GM23248 (cell line): Measurements from ENCODE around the gene MUCL3. TPM values are rescaled to one million over a fixed set of nuclear protein-coding genes. Genes with fewer than 3 reads are reported as not detected.

Source experiments
- DNase-seq: peaks from one replicate; pipeline ENCODE4 v3.0.0-alpha.2; 2015
- H2AFZ ChIP-seq: fragments of 200-600 bp; sonication (generic); 2 replicates; pipeline ENCODE4 v1.6.1; 2016; ENCODE audit warnings: antibody characterized with exemption
- H3F3A ChIP-seq: fragments of 200-600 bp; sonication (generic); 2 replicates; pipeline ENCODE4 v1.6.1; 2016; ENCODE audit warnings: mild to moderate bottlenecking, antibody characterized with exemption, mixed run types; ENCODE audit not compliant: insufficient read depth
- H3K27ac ChIP-seq: fragments of 200-600 bp; sonication (generic); 2 replicates; pipeline ENCODE4 v1.5.1; 2016; ENCODE audit warnings: mild to moderate bottlenecking
- H3K27me3 ChIP-seq: fragments of 200-600 bp; sonication (generic); replicated peaks from 2 replicates; pipeline ENCODE4 v1.6.1; 2016; ENCODE audit warnings: mild to moderate bottlenecking; ENCODE audit not compliant: insufficient read depth
- H3K36me3 ChIP-seq: fragments of 200-600 bp; sonication (generic); 2 replicates; pipeline ENCODE4 v1.6.1; 2016; ENCODE audit warnings: low read depth, mild to moderate bottlenecking
- H3K4me1 ChIP-seq: fragments of 200-600 bp; sonication (generic); 2 replicates; pipeline ENCODE4 v1.6.1; 2016; ENCODE audit warnings: mild to moderate bottlenecking; ENCODE audit not compliant: insufficient read depth
- H3K4me2 ChIP-seq: fragments of 200-600 bp; sonication (generic); one replicate; pipeline ENCODE4 v1.6.1; 2016; ENCODE audit warnings: mild to moderate bottlenecking; ENCODE audit not compliant: unreplicated experiment
- H3K4me3 ChIP-seq: fragments of 200-600 bp; sonication (generic); 2 replicates; pipeline ENCODE4 v1.5.1; 2016; ENCODE audit warnings: mild to moderate bottlenecking
- H3K79me2 ChIP-seq: fragments of 200-600 bp; sonication (generic); 2 replicates; pipeline ENCODE4 v1.6.1; 2016; ENCODE audit warnings: mild to moderate bottlenecking; ENCODE audit not compliant: insufficient read depth
- H3K9ac ChIP-seq: fragments of 200-600 bp; sonication (generic); 2 replicates; pipeline ENCODE4 v1.6.1; 2016; ENCODE audit warnings: mild to moderate bottlenecking
- H3K9me2 ChIP-seq: fragments of 200-600 bp; sonication (generic); 2 replicates; pipeline ENCODE4 v1.6.1; 2016; ENCODE audit warnings: mixed run types, mild to moderate bottlenecking, moderate library complexity; ENCODE audit not compliant: insufficient read depth
- H3K9me3 ChIP-seq: fragments of 200-600 bp; sonication (generic); one replicate; pipeline ENCODE4 v1.6.1; 2017; ENCODE audit warnings: low read depth
- H4K20me1 ChIP-seq: fragments of 200-600 bp; sonication (generic); 2 replicates; pipeline ENCODE4 v1.6.0; 2016; ENCODE audit not compliant: insufficient read depth
- EZH2 ChIP-seq: fragments of 200-600 bp; sonication (generic); IDR thresholded peaks from 2 replicates; pipeline ENCODE4 v1.6.1; 2018; ENCODE audit warnings: antibody characterized with exemption, mild to moderate bottlenecking; ENCODE audit not compliant: insufficient read depth, poor library complexity, severe bottlenecking
- EZH2phosphoT487 ChIP-seq: fragments of 200-600 bp; sonication (generic); IDR thresholded peaks from 2 replicates; pipeline ENCODE4 v1.6.1; 2018; ENCODE audit warnings: antibody characterized with exemption, moderate library complexity, mild to moderate bottlenecking, low read depth; ENCODE audit not compliant: insufficient read depth
- WGBS, 2 experiments: methylation state at CpG; one replicate each; pipeline ENCODE4 v1.1.6; 2015 to 2017; ENCODE audit warnings: low lambda C conversion rate in 2 of 2, low coverage in 1 of 2; ENCODE audit errors: missing lambda C conversion rate in 2 of 2; 5-methylcytosine and 5-hydroxymethylcytosine counted together
- in situ Hi-C: fragments of 300-500 bp; cut with MboI; formaldehyde crosslinking; loops from 2 replicates; pipeline ENCODE4 v1.15.0; 2020
- polyA plus RNA-seq: library from polyadenylated mRNA; unstranded; fragments of >200 nt; fragmentation: Nextera tagmentation; extraction: Ambion mirVana; gene quantifications from 2 replicates; pipeline ENCODE4 v1.2.1, GENCODE V29; 2016
- total RNA-seq: library from RNA; depleted of rRNA; stranded (reverse); fragments of >200 nt; shearing (Covaris generic); gene quantifications from 2 replicates; pipeline ENCODE4 v1.2.3, GENCODE V29; 2014

MUCL3 gene
- total and polyA plus RNA-seq, 2 experiments from 2014 or later = not detected

GRCh38 chr6:30979690-30980089 is 38.9 kb downstream of the MUCL3 start:
- in situ Hi-C loops = no loop called here
- WGBS, 2 experiments = 30 to 31% methylated on average over 4 of the region's 4 CpGs
- no peaks in the 10 kb centered on the region for H4K20me1 ChIP-seq
- no peaks in the 10 kb centered on the region for H3K9me2 ChIP-seq
- H3F3A ChIP-seq = peaks cover 4% of the 10 kb centered on the region; the same call in 1 of the 2 replicates
- H2AFZ ChIP-seq = no peak overlapping the region
- TF ChIP-seq EZH2phosphoT487 = no peak
- no peak for TF ChIP-seq EZH2
- peaks cover 16% of the 10 kb centered on the region; the same call in 1 of the 2 replicates for H3K27me3 ChIP-seq
- H3K36me3 ChIP-seq = no peaks in the 10 kb centered on the region
- 0 out of 2 replicates have a peak, but pooled peaks cover 5% of the 10 kb centered on the region for H3K4me1 ChIP-seq
- no peaks in the 10 kb centered on the region for H3K9me3 ChIP-seq
- H3K4me2 ChIP-seq = no peak overlapping the region
- DNase-seq = no peak
- no peak overlapping the region for H3K27ac ChIP-seq
- H3K79me2 ChIP-seq = no peaks in the 10 kb centered on the region
- H3K4me3 ChIP-seq = no peak overlapping the region
- H3K9ac ChIP-seq = no peak overlapping the region

GRCh38 chr6:30981942-30982772 is 41.4 kb downstream of the MUCL3 start:
- H3K27me3 ChIP-seq = peaks cover 16% of the 10 kb centered on the region
- H3K4me3 ChIP-seq = peak overlapping the region; percentile 62
- H3K79me2 ChIP-seq = no peaks in the 10 kb centered on the region
- in situ Hi-C loops = no loop called here
- H3K9ac ChIP-seq = no peak overlapping the region
- H3K9me2 ChIP-seq = no peaks in the 10 kb centered on the region
- H4K20me1 ChIP-seq = no peaks in the 10 kb centered on the region
- peak; percentile 81 for DNase-seq
- H3F3A ChIP-seq = peaks cover 4% of the 10 kb centered on the region; the same call in 1 of the 2 replicates
- H2AFZ ChIP-seq = peak overlapping the region; percentile 59
- H3K4me2 ChIP-seq = peak overlapping the region; percentile 73
- no peaks in the 10 kb centered on the region for H3K9me3 ChIP-seq
- 14% methylated on average over 13 of the region's 13 CpGs for WGBS, 2 experiments
- no peaks in the 10 kb centered on the region for H3K36me3 ChIP-seq
- TF ChIP-seq EZH2phosphoT487 (no peak), EZH2 (no peak)
- 0 out of 2 replicates have a peak, but pooled peaks cover 5% of the 10 kb centered on the region for H3K4me1 ChIP-seq
- no peak overlapping the region for H3K27ac ChIP-seq

- H3K27me3 ChIP-seq = peaks cover 9% of the 10 kb centered on the region
- H4K20me1 ChIP-seq = no peaks in the 10 kb centered on the region
- peak within 1 kb of the TSS; percentile 73 for H3K4me2 ChIP-seq
- peaks cover 4% of the 10 kb centered on the region; the same call in 1 of the 2 replicates for H3F3A ChIP-seq
- H3K9me3 ChIP-seq = no peaks in the 10 kb centered on the region
- 70 to 73% methylated on average over 6 of the region's 6 CpGs for whole genome bisulfite sequencing, 2 experiments
- no peak within 1 kb of the TSS for H3K9ac ChIP-seq
- DNase-seq = no peak
- H3K4me1 ChIP-seq = 0 out of 2 replicates have a peak, but pooled peaks cover 5% of the 10 kb centered on the region
- no peak within 1 kb of the TSS for H3K4me3 ChIP-seq
- H3K9me2 ChIP-seq = no peaks in the 10 kb centered on the region
- H3K36me3 ChIP-seq = no peaks in the 10 kb centered on the region
- TF ChIP-seq EZH2 = no peak
- no peak for TF ChIP-seq EZH2phosphoT487
- H2AFZ ChIP-seq = no peak within 1 kb of the TSS
- in situ Hi-C loops = no loop called here
- H3K27ac ChIP-seq = no peak within 1 kb of the TSS
- H3K79me2 ChIP-seq = no peaks in the 10 kb centered on the region
Observed at GRCh38 chr6:30983439-30983838, 42.7 kb downstream of the MUCL3 start, which contains the start of gene MUC21. TSS of gene MUC21 (plus strand) at chr6:30983718. CDS start at chr6:30983959, 241 bp downstream.

- H3K4me2 ChIP-seq = no peak overlapping the region
- H3K79me2 ChIP-seq = no peaks in the 10 kb centered on the region
- H3K36me3 ChIP-seq = no peaks in the 10 kb centered on the region
- in situ Hi-C loops = no loop called here
- H3K27ac ChIP-seq = no peak overlapping the region
- WGBS, 2 experiments = 83 to 86% methylated on average over 5 of the region's 5 CpGs
- H3K9me3 ChIP-seq = no peaks in the 10 kb centered on the region
- peaks cover 9% of the 10 kb centered on the region; the same call in 1 of the 2 replicates for H3K27me3 ChIP-seq
- no peak for DNase-seq
- H2AFZ ChIP-seq = no peak overlapping the region
- no peak overlapping the region for H3K9ac ChIP-seq
- H3F3A ChIP-seq = peaks cover 4% of the 10 kb centered on the region; the same call in 1 of the 2 replicates
- no peaks in the 10 kb centered on the region for H4K20me1 ChIP-seq
- H3K4me1 ChIP-seq = 0 out of 2 replicates have a peak, but pooled peaks cover 5% of the 10 kb centered on the region
- H3K4me3 ChIP-seq = no peak overlapping the region
- TF ChIP-seq EZH2phosphoT487 = no peak
- TF ChIP-seq EZH2 = no peak
- no peaks in the 10 kb centered on the region for H3K9me2 ChIP-seq
Observed at GRCh38 chr6:30985490-30985889, 44.7 kb downstream of the MUCL3 start.
